ENCODE measurements around the gene PCSK4.

PCSK4 gene

DNA sequence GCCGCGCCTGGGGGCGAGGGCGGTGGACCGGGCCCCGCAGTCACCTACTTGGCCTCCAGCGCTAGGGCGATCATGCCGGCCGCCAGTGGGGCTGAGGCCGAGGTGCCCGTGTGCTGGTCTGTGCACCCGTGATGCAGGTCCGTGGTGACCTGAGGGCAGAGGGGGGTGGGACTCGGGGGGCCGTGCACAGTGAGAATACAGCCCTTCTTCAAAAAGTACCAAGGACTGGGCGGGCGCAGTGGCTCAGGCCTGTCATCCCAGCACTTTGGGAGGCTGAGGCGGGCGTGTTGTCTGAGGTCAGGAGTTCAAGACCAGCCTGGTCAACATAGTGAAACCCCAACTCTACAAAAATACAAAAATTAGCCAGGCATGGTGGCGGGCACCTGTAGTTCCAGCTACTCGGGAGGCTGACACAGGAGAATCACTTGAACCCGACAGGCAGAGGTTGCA lies 6.1 kb downstream of the PCSK4 start:
- TF ChIP-seq, protein P1, sequence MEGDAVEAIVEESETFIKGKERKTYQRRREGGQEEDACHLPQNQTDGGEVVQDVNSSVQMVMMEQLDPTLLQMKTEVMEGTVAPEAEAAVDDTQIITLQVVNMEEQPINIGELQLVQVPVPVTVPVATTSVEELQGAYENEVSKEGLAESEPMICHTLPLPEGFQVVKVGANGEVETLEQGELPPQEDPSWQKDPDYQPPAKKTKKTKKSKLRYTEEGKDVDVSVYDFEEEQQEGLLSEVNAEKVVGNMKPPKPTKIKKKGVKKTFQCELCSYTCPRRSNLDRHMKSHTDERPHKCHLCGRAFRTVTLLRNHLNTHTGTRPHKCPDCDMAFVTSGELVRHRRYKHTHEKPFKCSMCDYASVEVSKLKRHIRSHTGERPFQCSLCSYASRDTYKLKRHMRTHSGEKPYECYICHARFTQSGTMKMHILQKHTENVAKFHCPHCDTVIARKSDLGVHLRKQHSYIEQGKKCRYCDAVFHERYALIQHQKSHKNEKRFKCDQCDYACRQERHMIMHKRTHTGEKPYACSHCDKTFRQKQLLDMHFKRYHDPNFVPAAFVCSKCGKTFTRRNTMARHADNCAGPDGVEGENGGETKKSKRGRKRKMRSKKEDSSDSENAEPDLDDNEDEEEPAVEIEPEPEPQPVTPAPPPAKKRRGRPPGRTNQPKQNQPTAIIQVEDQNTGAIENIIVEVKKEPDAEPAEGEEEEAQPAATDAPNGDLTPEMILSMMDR (IDR thresholded peaks at IDR 0.05; ENCODE audit: borderline replicate concordance, control extremely low read depth, extremely low read depth, insufficient read depth, missing control alignments): no peak
- DNase-seq (ENCODE audit: low spot score): no peak
- in situ Hi-C loops (cut with MboI; ENCODE audit: low sequenced_read_pairs, unreplicated experiment): no loop called here

DNA sequence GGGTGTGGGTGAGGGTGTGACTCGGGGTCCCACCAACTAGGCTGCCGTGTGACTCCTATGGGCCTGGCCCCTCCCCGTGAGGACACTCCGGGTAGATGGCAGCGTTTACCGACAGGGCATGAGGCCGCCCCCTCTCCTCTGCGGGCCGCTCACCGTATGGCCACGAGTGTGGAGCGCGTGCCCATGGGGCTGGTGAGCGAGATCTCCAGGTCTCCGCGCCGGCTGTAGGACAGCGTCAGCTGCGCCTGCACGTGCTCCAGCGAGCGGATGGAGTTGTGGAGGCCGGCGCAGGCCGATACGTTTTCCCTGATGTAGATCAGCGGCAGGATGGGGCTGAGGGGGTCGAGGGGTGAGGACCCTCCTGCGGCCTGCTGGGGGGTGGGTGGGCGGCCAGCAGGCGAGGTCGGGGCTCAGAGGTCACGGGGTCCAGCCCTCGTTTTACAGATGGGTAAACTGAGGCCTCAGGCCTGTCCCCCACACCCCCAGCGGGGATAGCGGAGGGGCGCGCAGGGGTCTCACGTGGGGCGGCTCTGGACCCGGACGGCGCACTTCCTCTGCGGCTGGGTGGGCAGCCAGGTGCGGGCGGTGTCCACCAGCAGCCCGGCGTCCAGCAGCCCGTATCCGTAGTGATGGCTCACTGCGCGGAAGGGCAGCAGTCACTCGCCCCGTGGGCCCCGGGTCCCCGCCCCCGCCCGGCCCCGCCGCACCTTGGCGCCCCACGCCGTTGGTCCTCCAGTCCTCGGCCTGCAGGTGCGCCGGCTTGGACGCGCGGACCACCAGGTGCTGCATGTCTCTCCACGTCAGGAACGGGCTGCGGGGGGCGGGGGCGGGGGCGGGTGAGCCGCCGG lies 6.8 kb downstream of the PCSK4 start:
- TF ChIP-seq, protein P1 (IDR thresholded peaks at IDR 0.05; ENCODE audit: borderline replicate concordance, control extremely low read depth, extremely low read depth, insufficient read depth, missing control alignments): no peak

DNA sequence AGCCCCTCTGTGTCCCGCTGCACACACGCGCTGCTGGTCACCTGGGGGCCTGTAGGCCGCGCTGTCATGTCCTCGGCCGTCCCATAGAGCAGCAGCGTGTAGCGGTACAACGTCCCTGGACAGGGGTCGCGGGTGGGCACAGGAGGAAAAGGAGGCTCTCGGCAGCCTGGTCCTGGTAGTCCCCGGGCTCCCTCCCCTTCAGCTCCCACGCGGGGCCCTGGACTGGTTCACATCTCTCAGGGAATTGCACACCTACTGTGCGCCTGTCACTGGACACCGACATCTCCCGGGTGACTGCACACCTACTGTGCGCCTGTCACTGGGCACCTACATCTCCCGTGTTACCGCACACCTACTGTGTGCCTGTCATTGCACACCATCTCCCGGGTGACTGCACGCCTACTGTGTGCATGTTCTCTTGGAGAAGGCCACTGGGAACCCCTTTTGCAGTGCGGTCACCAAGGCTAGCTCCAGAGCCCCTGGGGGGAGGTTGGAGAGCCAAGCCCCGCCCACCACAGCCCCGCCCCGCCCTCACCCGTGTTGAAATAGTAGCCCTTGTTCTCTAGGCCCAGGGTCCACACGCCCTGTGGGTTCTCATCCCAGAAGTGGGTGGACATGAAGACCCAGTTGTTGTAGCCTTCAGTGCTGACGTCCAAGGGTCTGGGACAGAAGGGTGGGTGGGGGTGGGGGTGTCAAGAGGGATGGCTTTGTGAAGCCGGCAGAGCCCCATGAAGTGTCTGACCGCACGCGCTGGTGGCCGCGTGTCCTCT lies 7.6 kb downstream of the PCSK4 start:
- TF ChIP-seq, protein P1 (IDR thresholded peaks at IDR 0.05; ENCODE audit: borderline replicate concordance, control extremely low read depth, extremely low read depth, insufficient read depth, missing control alignments): no peak
- in situ Hi-C loops (cut with MboI; ENCODE audit: low sequenced_read_pairs, unreplicated experiment): no loop called here
- no peak for DNase-seq (ENCODE audit: low spot score)

More for the DNA sequence above, 6.8 kb downstream of the PCSK4 start:
- in situ Hi-C loops (cut with MboI; ENCODE audit: low sequenced_read_pairs, unreplicated experiment): no loop called here
- no peak for DNase-seq (ENCODE audit: low spot score)

DNA sequence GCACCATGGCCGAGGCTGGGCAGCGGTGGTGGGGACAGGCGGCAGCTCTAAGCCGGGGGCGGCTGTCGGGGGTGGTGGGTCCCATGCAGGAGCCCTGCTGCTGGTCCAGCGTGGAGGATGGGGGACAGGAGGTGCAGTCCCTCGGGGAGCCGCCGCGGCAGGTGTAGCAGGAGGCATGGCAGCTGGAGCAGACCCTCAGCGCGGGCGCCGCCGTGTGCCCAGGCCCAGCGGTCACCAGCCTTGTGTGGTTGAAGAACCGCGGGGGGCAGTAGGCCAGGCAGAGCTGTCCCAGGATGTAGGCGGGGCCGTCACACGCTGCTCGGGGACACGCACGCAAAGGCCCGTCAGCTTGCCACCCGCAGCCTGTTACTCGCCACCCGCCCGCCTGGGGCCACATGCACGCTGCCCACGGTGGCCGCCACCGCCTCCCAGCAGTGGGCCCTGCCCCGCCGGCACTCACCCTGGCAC lies 8.2 kb downstream of the PCSK4 start:
- no peak for DNase-seq (ENCODE audit: low spot score)
- in situ Hi-C loops (cut with MboI; ENCODE audit: low sequenced_read_pairs, unreplicated experiment): no loop called here
- TF ChIP-seq, protein P1 (IDR thresholded peaks at IDR 0.05; ENCODE audit: borderline replicate concordance, control extremely low read depth, extremely low read depth, insufficient read depth, missing control alignments): no peak

DNA sequence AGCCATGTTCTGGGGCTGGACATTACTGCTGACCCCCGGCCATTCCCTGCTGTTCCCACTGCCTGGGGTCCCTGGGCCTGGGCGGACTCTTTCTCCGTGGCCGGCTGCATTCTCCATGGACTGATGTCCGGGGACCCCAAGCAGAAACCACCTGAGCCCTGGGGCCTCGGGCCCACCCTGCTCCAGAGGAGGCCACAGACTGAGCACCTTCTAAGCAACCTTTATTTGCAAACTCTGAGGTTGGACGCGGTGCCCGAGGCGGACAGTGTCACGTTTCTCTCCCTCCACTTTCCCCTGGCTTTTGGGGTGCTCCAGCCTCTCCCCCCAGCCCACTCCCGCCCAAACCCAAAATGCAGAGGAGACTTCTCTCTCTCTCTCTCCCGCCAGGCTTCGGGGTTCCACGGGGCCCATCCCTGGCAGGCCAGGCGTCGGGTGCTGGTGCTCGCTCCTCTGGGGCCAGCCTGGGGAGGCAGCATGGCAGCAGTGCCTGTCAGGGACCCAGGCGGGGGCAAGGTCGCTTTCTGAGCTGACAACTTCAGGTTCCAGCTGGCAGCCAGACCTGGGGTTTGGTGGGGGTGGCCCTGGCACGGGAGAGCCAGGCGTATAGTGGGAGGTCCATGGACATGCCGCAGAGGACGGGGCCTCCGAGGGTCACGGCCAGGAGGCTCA lies 8.8 kb downstream of the PCSK4 start:
- in situ Hi-C loops (cut with MboI; ENCODE audit: low sequenced_read_pairs, unreplicated experiment): no loop called here
- TF ChIP-seq, protein P1 (IDR thresholded peaks at IDR 0.05; ENCODE audit: borderline replicate concordance, control extremely low read depth, extremely low read depth, insufficient read depth, missing control alignments): no peak
- DNase-seq (ENCODE audit: low spot score): no peak

Measured in GM13976 (cell line).